ENCODE data around the gene DISC1. TPM values are rescaled to one million over a fixed set of nuclear protein-coding genes. Genes with fewer than 3 reads are reported as not detected.
"Not testable (repeated sequence)": the region's sequence is repeated elsewhere in the genome, so short reads cannot be mapped to it uniquely, and the experiment has no call there.

The DISC1 gene
- total RNA-seq, 1 donor from 2014 or later = 12.3 TPM

DNA sequence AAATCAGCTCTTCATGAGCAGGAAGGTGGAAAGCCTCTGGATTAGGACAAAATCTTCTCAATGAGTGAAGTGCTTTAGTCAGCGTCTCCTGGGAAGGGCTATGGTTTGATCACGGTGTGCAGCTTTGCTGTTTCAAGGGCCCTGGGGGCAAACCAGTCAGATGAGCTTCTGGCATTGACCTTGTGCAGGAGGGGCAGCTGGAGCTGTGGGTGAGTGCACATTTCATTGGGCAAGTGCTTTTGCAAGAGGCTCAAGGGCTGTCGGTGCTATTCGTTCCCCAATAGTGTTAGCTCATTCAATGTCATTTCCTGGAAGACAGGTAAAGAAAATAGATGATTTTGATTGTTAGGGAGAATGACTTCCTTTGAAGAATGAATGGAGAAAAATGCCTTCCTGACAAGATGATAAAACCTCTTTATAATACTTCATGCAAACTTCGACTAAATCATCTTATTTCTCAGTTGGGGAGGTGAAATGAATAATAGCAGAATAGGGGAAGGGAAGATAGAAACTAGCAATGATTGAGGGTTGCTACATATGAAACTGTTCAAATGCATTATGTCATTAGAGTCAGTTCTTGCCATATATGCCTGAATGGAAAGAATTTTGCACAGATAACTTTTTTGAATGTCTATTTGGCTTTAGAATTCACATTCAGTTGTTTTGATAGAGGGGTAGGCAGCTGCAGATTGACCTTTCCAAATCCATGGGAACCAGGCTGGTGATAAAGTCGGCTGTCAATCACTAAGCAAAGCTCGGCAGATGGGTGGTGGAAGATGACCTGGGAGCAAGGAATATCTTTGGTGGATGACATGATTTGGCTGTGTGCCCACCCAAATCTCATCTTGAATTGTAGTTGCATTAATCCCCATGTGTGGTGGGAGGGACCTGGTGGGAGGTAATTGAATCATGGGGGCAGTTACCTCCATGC lies 12.9 kb upstream of the DISC1 start:
- H3K4me3 ChIP-seq = no peak overlapping the region
- no peaks in the 10 kb centered on the region for H3K4me1 ChIP-seq
- DNase-seq (ENCODE audit: extremely low spot score in 2 of 2) = no peak
- H3K27ac ChIP-seq = no peak overlapping the region
- no peaks in the 10 kb centered on the region for H3K9me3 ChIP-seq
- intact Hi-C loops (cut with DNase I) = no loop called here
- H3K36me3 ChIP-seq = no peaks in the 10 kb centered on the region
- TF ChIP-seq POLR2AphosphoS5 (IDR thresholded peaks at IDR 0.05; ENCODE audit: insufficient read depth in 1 of 2, low read depth in 1 of 2) (no peak), POLR2A (IDR thresholded peaks at IDR 0.05) (no peak), CTCF (IDR thresholded peaks at IDR 0.05) (no peak)
- H3K27me3 ChIP-seq = no peaks in the 10 kb centered on the region

- Histone ChIP-seq H3K9me3 (no peaks in the 10 kb centered on the region), H3K4me3 (no peak overlapping the region), H3K27ac (no peak overlapping the region), H3K27me3 (no peaks in the 10 kb centered on the region), H3K36me3 (no peaks in the 10 kb centered on the region), H3K4me1 (no peaks in the 10 kb centered on the region)
- DNase-seq (ENCODE audit: extremely low spot score in 2 of 2) = no peak
- intact Hi-C loops (cut with DNase I) = no loop called here
- TF ChIP-seq CTCF (IDR thresholded peaks at IDR 0.05) = no peak
- TF ChIP-seq POLR2AphosphoS5 (IDR thresholded peaks at IDR 0.05; ENCODE audit: insufficient read depth in 1 of 2, low read depth in 1 of 2) = no peak
- TF ChIP-seq POLR2A (IDR thresholded peaks at IDR 0.05) = no peak
Measured at GRCh38 chr1:231616667-231617066, 9.9 kb upstream of the DISC1 start.

- no peak overlapping the region for H3K4me3 ChIP-seq
- H3K36me3 ChIP-seq = no peaks in the 10 kb centered on the region
- H3K9me3 ChIP-seq = no peaks in the 10 kb centered on the region
- no peak for TF ChIP-seq CTCF (IDR thresholded peaks at IDR 0.05)
- no peaks in the 10 kb centered on the region for H3K4me1 ChIP-seq
- no peak for DNase-seq (ENCODE audit: extremely low spot score in 2 of 2)
- H3K27me3 ChIP-seq = no peaks in the 10 kb centered on the region
- H3K27ac ChIP-seq = no peak overlapping the region
- intact Hi-C loops (cut with DNase I) = no loop called here
Measured at GRCh38 chr1:231618609-231619256, 7.9 kb upstream of the DISC1 start.

DNA sequence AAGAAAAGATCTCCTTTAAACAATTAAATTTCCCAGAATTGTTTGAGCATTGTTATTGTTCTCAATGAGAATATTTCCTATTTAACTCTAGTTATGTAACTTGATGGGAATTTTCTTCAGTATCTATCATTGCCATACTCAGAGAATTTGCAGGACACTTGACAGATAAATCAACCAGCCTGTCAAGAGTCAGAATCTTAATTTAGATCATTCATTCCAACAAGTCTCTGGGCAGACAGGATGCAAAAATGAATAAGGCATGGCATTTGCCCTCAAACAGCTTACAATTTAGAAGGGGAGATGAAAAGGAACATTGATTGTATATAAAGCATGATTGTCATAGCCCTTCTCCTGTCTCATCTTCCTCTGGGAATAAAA lies 7.3 kb upstream of the DISC1 start:
- H3K9me3 ChIP-seq = no peaks in the 10 kb centered on the region
- no peak overlapping the region for H3K27ac ChIP-seq
- TF ChIP-seq POLR2A (IDR thresholded peaks at IDR 0.05) = no peak
- no peak for TF ChIP-seq POLR2AphosphoS5 (IDR thresholded peaks at IDR 0.05; ENCODE audit: insufficient read depth in 1 of 2, low read depth in 1 of 2)
- TF ChIP-seq CTCF (IDR thresholded peaks at IDR 0.05) = no peak
- H3K36me3 ChIP-seq = no peaks in the 10 kb centered on the region
- no peak overlapping the region for H3K4me3 ChIP-seq
- intact Hi-C loops (cut with DNase I) = no loop called here
- no peaks in the 10 kb centered on the region for H3K27me3 ChIP-seq
- H3K4me1 ChIP-seq = no peaks in the 10 kb centered on the region
- no peak for DNase-seq (ENCODE audit: extremely low spot score in 2 of 2)

DNA sequence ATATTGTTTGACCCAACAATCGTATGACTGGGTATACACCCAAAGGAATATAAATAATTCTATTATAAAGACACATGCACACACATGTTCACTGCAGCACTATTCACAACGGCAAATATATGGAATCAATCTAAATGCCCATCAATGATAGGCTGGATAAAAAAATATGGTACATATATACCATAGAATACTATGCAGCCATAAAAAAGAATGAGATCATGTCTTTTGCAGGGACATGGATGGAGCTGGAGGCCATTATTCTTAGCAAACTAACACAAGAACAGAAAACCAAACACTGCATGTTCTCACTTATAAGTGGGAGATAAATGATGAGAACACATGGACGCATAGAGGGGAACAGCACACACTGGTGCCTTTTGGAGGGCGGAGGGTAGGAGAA lies 1.5 kb upstream of the DISC1 start:
- H3K4me3 ChIP-seq; H3K27ac ChIP-seq; intact Hi-C loops (cut with DNase I); H3K27me3 ChIP-seq; H3K9me3 ChIP-seq; H3K36me3 ChIP-seq; DNase-seq (ENCODE audit: extremely low spot score in 2 of 2): not testable (repeated sequence)
- H3K4me1 ChIP-seq = peaks cover 23% of the 10 kb centered on the region

Measured in vagina (tissue), 2 donors.